ENCODE data around the gene FGD5.

FGD5 gene

GRCh38 chr3:14837878-14838258, 19.1 kb downstream of the FGD5 start:
- H3K4me3 ChIP-seq (ENCODE audit: low read length): no peak overlapping the region
- no peak for TF ChIP-seq ZNF274 (IDR thresholded peaks at IDR 0.05; ENCODE audit: low read depth, low read length)

GRCh38 chr3:14839236-14839635, 20.5 kb downstream of the FGD5 start:
- H3K4me3 ChIP-seq (ENCODE audit: low read length): no peak overlapping the region
- no peak for TF ChIP-seq ZNF274 (IDR thresholded peaks at IDR 0.05; ENCODE audit: low read depth, low read length)

- TF ChIP-seq ZNF274 (IDR thresholded peaks at IDR 0.05; ENCODE audit: low read depth, low read length): no peak
- H3K4me3 ChIP-seq (ENCODE audit: low read length): no peak overlapping the region
Measured at GRCh38 chr3:14841836-14842235, 23.1 kb downstream of the FGD5 start.

- TF ChIP-seq ZNF274 (IDR thresholded peaks at IDR 0.05; ENCODE audit: low read depth, low read length): no peak
Measured at GRCh38 chr3:14842277-14842676, 23.5 kb downstream of the FGD5 start.

GRCh38 chr3:14843321-14843720, 24.6 kb downstream of the FGD5 start:
- H3K4me3 ChIP-seq (ENCODE audit: low read length): no peak overlapping the region
- TF ChIP-seq ZNF274 (IDR thresholded peaks at IDR 0.05; ENCODE audit: low read depth, low read length): no peak

More at GRCh38 chr3:14842277-14842676, 23.5 kb downstream of the FGD5 start:
- H3K4me3 ChIP-seq (ENCODE audit: low read length): no peak overlapping the region

GRCh38 chr3:14844386-14845170, 25.8 kb downstream of the FGD5 start:
- no peak for TF ChIP-seq ZNF274 (IDR thresholded peaks at IDR 0.05; ENCODE audit: low read depth, low read length)
- H3K4me3 ChIP-seq (ENCODE audit: low read length): no peak overlapping the region

GRCh38 chr3:14845180-14845579, 26.4 kb downstream of the FGD5 start:
- no peak for TF ChIP-seq ZNF274 (IDR thresholded peaks at IDR 0.05; ENCODE audit: low read depth, low read length)
- no peak overlapping the region for H3K4me3 ChIP-seq (ENCODE audit: low read length)

GRCh38 chr3:14845826-14846225, 27.1 kb downstream of the FGD5 start:
- no peak for TF ChIP-seq ZNF274 (IDR thresholded peaks at IDR 0.05; ENCODE audit: low read depth, low read length)
- H3K4me3 ChIP-seq (ENCODE audit: low read length): no peak overlapping the region

- no peak overlapping the region for H3K4me3 ChIP-seq (ENCODE audit: low read length)
- TF ChIP-seq ZNF274 (IDR thresholded peaks at IDR 0.05; ENCODE audit: low read depth, low read length): no peak
Measured at GRCh38 chr3:14846226-14846880, 27.6 kb downstream of the FGD5 start.

GRCh38 chr3:14847613-14848541, 29.1 kb downstream of the FGD5 start:
- no peak for TF ChIP-seq ZNF274 (IDR thresholded peaks at IDR 0.05; ENCODE audit: low read depth, low read length)
- H3K4me3 ChIP-seq (ENCODE audit: low read length): no peak overlapping the region

- no peak overlapping the region for H3K4me3 ChIP-seq (ENCODE audit: low read length)
Measured at GRCh38 chr3:14848906-14849305, 30.1 kb downstream of the FGD5 start.

GRCh38 chr3:14849638-14850230, 31.0 kb downstream of the FGD5 start:
- TF ChIP-seq ZNF274 (IDR thresholded peaks at IDR 0.05; ENCODE audit: low read depth, low read length): no peak
- H3K4me3 ChIP-seq (ENCODE audit: low read length): no peak overlapping the region

More at GRCh38 chr3:14848906-14849305, 30.1 kb downstream of the FGD5 start:
- no peak for TF ChIP-seq ZNF274 (IDR thresholded peaks at IDR 0.05; ENCODE audit: low read depth, low read length)

- H3K4me3 ChIP-seq (ENCODE audit: low read length): no peak overlapping the region
- TF ChIP-seq ZNF274 (IDR thresholded peaks at IDR 0.05; ENCODE audit: low read depth, low read length): no peak
Measured at GRCh38 chr3:14852058-14852594, 33.4 kb downstream of the FGD5 start.

- no peak overlapping the region for H3K4me3 ChIP-seq (ENCODE audit: low read length)
- TF ChIP-seq ZNF274 (IDR thresholded peaks at IDR 0.05; ENCODE audit: low read depth, low read length): no peak
Measured at GRCh38 chr3:14852717-14853116, 34.0 kb downstream of the FGD5 start.

Measured in GM08714 (cell line).